Panc1 (cell line): ENCODE measurements around the gene SPTBN4. TPM values are rescaled to one million over a fixed set of nuclear protein-coding genes. Genes with fewer than 3 reads are reported as not detected.

Experiments used
- ATAC-seq: fragments of 200-7000 bp; cut with Tn5 transposase; 2 replicates; pipeline ENCODE4 v1.9.1; 2020; ENCODE audit warnings: mild to moderate bottlenecking, moderate library complexity
- BruUV-seq: library from RNA; stranded (reverse); fragments of 400-500 nt; replicated peaks from 2 replicates; lab custom pipeline; 2021; lab: Mats Ljungman, UMichigan
- CTCF ChIA-PET: fragments of 300-600 bp; sonication (Branson Sonifier 250); formaldehyde crosslinking; loops from one replicate; lab custom pipeline; 2022; ENCODE audit warnings: antibody characterized with exemption; lab: Charles Lee
- POLR2A ChIA-PET: fragments of 300-600 bp; sonication (Branson Sonifier 250); formaldehyde crosslinking; loops from one replicate; lab custom pipeline; 2022; ENCODE audit warnings: antibody characterized with exemption; lab: Charles Lee
- DNase-seq: peaks from one replicate; pipeline ENCODE4 v3.0.0-alpha.2; 2010; ENCODE audit warnings: low read depth, low spot score
- H3K27ac ChIP-seq: 2 replicates; pipeline ENCODE4 v1.5.1; 2011; ENCODE audit warnings: mild to moderate bottlenecking, low read length, inconsistent platforms
- H3K27me3 ChIP-seq: fragments of 200-500 bp; sonication (Bioruptor generic); 2 replicates; pipeline ENCODE4 v1.6.0; 2014; ENCODE audit warnings: low read length, inconsistent platforms; ENCODE audit not compliant: control insufficient read depth, insufficient read depth
- H3K36me3 ChIP-seq: fragments of 200-500 bp; sonication (Bioruptor generic); 2 replicates; pipeline ENCODE4 v1.5.1; 2014; ENCODE audit warnings: inconsistent platforms, mild to moderate bottlenecking, low read length, moderate library complexity; ENCODE audit not compliant: control insufficient read depth, insufficient read depth
- H3K4me1 ChIP-seq: 2 replicates; pipeline ENCODE4 v1.5.1; 2011; ENCODE audit warnings: inconsistent platforms, mild to moderate bottlenecking, low read length, moderate library complexity; ENCODE audit not compliant: control insufficient read depth, insufficient read depth
- H3K4me3 ChIP-seq, 2 experiments: 2 replicates each; pipeline ENCODE4 v1.5.1; 2011 to 2012; ENCODE audit warnings: low read depth in 2 of 2, low read length in 2 of 2, mild to moderate bottlenecking in 2 of 2, inconsistent platforms in 1 of 2, moderate library complexity in 1 of 2
- H3K9me3 ChIP-seq: fragments of 200-500 bp; sonication (Bioruptor generic); 2 replicates; pipeline ENCODE4 v1.5.1; 2014; ENCODE audit warnings: low read depth, mild to moderate bottlenecking, inconsistent platforms, low read length, moderate library complexity; ENCODE audit not compliant: control insufficient read depth, insufficient read depth
- POLR2AphosphoS5 ChIP-seq: IDR thresholded peaks from 2 replicates; pipeline ENCODE4 v1.6.1; 2012; ENCODE audit warnings: mild to moderate bottlenecking, low read depth, low read length, moderate library complexity
- SIN3A ChIP-seq: IDR thresholded peaks from 2 replicates; pipeline ENCODE4 v1.6.1; 2012; ENCODE audit warnings: low read depth, mild to moderate bottlenecking, low read length, moderate library complexity, borderline replicate concordance; ENCODE audit not compliant: insufficient read depth
- TCF7L2 ChIP-seq: IDR thresholded peaks from 2 replicates; pipeline ENCODE4 v1.6.1; 2011; ENCODE audit warnings: mild to moderate bottlenecking, low read depth, low read length, inconsistent platforms
- in situ Hi-C: cut with HindIII; loops from 2 replicates; pipeline ENCODE4 v1.10.0; 2016; ENCODE audit warnings: low sequenced_read_pairs, low pct_unique_long_range_greater_than_20kb
- intact Hi-C: fragments of 100-400 bp; cut with micrococcal nuclease; formaldehyde crosslinking; loops from one replicate; pipeline ENCODE4 v1.10.0; 2022; ENCODE audit not compliant: unreplicated experiment
- total RNA-seq: library from RNA; stranded (reverse); gene quantifications from one replicate; pipeline ENCODE4 v1.2.1, GENCODE V29; 2021; ENCODE audit not compliant: unreplicated experiment
- TF ChIP-seq, protein P1 (sequence below), 2 experiments: IDR thresholded peaks; 2 replicates each; pipeline ENCODE4 v1.6.1; 2011 to 2012; ENCODE audit warnings: low read depth in 2 of 2, control low read depth in 1 of 2, low read length in 1 of 2, mild to moderate bottlenecking in 1 of 2, moderate library complexity in 1 of 2; ENCODE audit not compliant: insufficient read depth in 1 of 2
- TF ChIP-seq, protein P2 (sequence below): fragments of 450-650 bp; IDR thresholded peaks from 2 replicates; pipeline ENCODE4 v1.5.1; 2017; ENCODE audit warnings: mild to moderate bottlenecking

Gene SPTBN4
- total RNA-seq, 1 experiment from 2014 or later, result 1.2 TPM

DNA sequence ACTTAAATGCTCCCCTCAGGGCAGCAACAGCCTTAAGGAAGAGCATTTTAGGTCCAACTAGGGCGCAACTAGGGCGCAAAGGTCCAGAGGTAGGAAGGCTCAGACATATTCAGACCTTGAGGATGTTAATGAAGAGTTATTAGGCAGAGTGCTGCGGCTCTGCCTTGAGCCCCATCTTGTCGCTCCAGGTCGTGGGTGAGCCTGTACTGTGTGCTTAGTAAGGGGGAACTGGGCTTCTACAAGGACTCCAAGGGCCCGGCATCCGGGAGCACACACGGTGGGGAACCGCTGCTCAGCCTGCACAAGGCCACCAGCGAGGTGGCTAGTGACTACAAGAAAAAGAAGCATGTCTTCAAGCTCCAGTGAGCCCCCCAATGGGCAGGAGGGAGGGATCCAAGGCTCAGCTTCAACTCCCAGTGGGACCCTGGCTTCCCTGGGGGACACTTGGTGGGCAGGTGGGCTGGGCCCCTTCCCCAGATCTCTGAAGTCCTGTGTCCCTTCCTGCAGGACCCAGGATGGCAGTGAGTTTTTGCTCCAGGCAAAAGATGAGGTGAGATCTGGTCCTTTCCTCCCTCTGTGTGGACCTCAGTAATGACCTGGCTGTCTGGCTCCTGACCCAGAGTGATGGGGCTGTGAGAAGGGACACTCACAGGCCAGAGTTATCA lies 105.2 kb downstream of the SPTBN4 start:
- TF ChIP-seq TCF7L2 (no peak), POLR2AphosphoS5 (no peak)
- TF ChIP-seq, protein P1, sequence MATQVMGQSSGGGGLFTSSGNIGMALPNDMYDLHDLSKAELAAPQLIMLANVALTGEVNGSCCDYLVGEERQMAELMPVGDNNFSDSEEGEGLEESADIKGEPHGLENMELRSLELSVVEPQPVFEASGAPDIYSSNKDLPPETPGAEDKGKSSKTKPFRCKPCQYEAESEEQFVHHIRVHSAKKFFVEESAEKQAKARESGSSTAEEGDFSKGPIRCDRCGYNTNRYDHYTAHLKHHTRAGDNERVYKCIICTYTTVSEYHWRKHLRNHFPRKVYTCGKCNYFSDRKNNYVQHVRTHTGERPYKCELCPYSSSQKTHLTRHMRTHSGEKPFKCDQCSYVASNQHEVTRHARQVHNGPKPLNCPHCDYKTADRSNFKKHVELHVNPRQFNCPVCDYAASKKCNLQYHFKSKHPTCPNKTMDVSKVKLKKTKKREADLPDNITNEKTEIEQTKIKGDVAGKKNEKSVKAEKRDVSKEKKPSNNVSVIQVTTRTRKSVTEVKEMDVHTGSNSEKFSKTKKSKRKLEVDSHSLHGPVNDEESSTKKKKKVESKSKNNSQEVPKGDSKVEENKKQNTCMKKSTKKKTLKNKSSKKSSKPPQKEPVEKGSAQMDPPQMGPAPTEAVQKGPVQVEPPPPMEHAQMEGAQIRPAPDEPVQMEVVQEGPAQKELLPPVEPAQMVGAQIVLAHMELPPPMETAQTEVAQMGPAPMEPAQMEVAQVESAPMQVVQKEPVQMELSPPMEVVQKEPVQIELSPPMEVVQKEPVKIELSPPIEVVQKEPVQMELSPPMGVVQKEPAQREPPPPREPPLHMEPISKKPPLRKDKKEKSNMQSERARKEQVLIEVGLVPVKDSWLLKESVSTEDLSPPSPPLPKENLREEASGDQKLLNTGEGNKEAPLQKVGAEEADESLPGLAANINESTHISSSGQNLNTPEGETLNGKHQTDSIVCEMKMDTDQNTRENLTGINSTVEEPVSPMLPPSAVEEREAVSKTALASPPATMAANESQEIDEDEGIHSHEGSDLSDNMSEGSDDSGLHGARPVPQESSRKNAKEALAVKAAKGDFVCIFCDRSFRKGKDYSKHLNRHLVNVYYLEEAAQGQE (IDR thresholded peaks at IDR 0.05; ENCODE audit: insufficient read depth in 1 of 2, low read depth in 2 of 2, low read length in 1 of 2), result no peak
- TF ChIP-seq, protein P2, sequence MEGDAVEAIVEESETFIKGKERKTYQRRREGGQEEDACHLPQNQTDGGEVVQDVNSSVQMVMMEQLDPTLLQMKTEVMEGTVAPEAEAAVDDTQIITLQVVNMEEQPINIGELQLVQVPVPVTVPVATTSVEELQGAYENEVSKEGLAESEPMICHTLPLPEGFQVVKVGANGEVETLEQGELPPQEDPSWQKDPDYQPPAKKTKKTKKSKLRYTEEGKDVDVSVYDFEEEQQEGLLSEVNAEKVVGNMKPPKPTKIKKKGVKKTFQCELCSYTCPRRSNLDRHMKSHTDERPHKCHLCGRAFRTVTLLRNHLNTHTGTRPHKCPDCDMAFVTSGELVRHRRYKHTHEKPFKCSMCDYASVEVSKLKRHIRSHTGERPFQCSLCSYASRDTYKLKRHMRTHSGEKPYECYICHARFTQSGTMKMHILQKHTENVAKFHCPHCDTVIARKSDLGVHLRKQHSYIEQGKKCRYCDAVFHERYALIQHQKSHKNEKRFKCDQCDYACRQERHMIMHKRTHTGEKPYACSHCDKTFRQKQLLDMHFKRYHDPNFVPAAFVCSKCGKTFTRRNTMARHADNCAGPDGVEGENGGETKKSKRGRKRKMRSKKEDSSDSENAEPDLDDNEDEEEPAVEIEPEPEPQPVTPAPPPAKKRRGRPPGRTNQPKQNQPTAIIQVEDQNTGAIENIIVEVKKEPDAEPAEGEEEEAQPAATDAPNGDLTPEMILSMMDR, result no peak
- ChIA-PET CTCF (interaction anchor here (1.6 kb wide), 1 partner anchor 31 kb away, joined by 7 read pairs; no protein-coding TSS in a partner anchor), POLR2A (interaction anchor here (0.6 kb wide), 1 partner anchor 41 kb away, joined by 5 read pairs; no protein-coding TSS in a partner anchor)
- no peaks in the 10 kb centered on the region for H3K27me3 ChIP-seq
- no TSS peak for BruUV-seq
- H3K36me3 ChIP-seq, result no peaks in the 10 kb centered on the region
- intact Hi-C loops, result no loop called here
- no peak overlapping the region for H3K27ac ChIP-seq
- no peaks in the 10 kb centered on the region for H3K9me3 ChIP-seq
- ATAC-seq (no peak), DNase-seq (no peak)
- peaks cover 5% of the 10 kb centered on the region; the same call in 1 of the 2 replicates for H3K4me1 ChIP-seq
- no peak overlapping the region for H3K4me3 ChIP-seq
- in situ Hi-C loops, result no loop called here

DNA sequence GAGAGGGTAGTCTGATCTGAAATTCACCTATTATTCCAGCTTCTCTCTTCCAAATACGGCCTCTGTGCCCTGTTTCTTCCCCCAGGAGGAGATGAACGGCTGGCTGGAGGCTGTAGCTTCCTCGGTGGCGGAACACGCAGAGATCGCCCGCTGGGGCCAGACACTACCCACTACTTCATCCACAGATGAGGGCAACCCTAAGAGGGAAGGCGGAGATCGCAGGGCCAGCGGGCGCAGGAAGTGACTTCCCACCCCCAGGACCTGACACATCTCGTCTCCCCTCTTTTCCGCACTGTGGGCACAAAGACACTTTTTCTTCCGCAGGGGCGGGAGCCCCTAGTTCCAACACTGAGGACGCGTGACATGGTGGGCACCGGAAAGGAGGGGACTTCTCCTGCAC lies 108.5 kb downstream of the SPTBN4 start:
- no peaks in the 10 kb centered on the region; the same call in 1 of the 2 replicates for H3K4me1 ChIP-seq
- no peaks in the 10 kb centered on the region for H3K36me3 ChIP-seq
- H3K4me3 ChIP-seq, result no peak overlapping the region
- ATAC-seq, result no peak
- H3K9me3 ChIP-seq, result no peaks in the 10 kb centered on the region
- no peak for DNase-seq
- no peaks in the 10 kb centered on the region for H3K27me3 ChIP-seq
- POLR2A ChIA-PET, result no interaction called here
- no TSS peak for BruUV-seq
- CTCF ChIA-PET, result interaction anchor here (0.7 kb wide), 1 partner anchor 110 kb away, joined by 3 read pairs; no protein-coding TSS in a partner anchor
- intact Hi-C loops (no loop called here), in situ Hi-C loops (no loop called here)
- TF ChIP-seq SIN3A, result no peak
- TF ChIP-seq POLR2AphosphoS5, result no peak
- TF ChIP-seq, protein P2, result no peak
- TF ChIP-seq, protein P1 (IDR thresholded peaks at IDR 0.05; ENCODE audit: insufficient read depth in 1 of 2, low read depth in 2 of 2, low read length in 1 of 2), result no peak
- no peak for TF ChIP-seq TCF7L2
- no peak overlapping the region for H3K27ac ChIP-seq
